H1 (cell line): ENCODE results near the gene HIP1. TPM values are rescaled to one million over a fixed set of nuclear protein-coding genes. Genes with fewer than 3 reads are reported as not detected.

Experiments
- CTCF ChIA-PET: fragments of 300-600 bp; sonication (Branson Sonifier 250); formaldehyde crosslinking; loops from one replicate; lab custom pipeline; 2021; ENCODE audit not compliant: partially characterized antibody; lab: Charles Lee
- POLR2A ChIA-PET: fragments of 300-600 bp; sonication (Branson Sonifier 250); formaldehyde crosslinking; loops from one replicate; lab custom pipeline; 2021; ENCODE audit warnings: inconsistent platforms; ENCODE audit not compliant: partially characterized antibody; lab: Charles Lee
- DNase-seq, 2 experiments: peaks; one replicate each; pipeline versions ENCODE4 v3.0.0 to v3.0.0-alpha.2; 2010 to 2022; ENCODE audit warnings: low spot score in 2 of 2, low read depth in 1 of 2, mixed read lengths in 1 of 2
- FAIRE-seq: peaks from 2 replicates; lab custom pipeline; 2011; peaks lifted over from hg19 to GRCh38; lab: Jason Lieb, UNC
- H2AFZ ChIP-seq: 2 replicates; pipeline ENCODE4 v1.8.1; 2012; ENCODE audit warnings: low read length, inconsistent platforms
- H2AK5ac ChIP-seq: 2 replicates; pipeline ENCODE4 v1.6.1; 2013; ENCODE audit warnings: low read depth, low read length
- H2BK120ac ChIP-seq: replicated peaks from 2 replicates; pipeline ENCODE3; 2013; ENCODE audit warnings: low read depth, low read length, inconsistent platforms
- H2BK12ac ChIP-seq: 2 replicates; pipeline ENCODE4 v1.6.1; 2013; ENCODE audit warnings: low read depth, low read length
- H2BK15ac ChIP-seq: 2 replicates; pipeline ENCODE4 v1.6.1; 2013; ENCODE audit warnings: low read length
- H2BK20ac ChIP-seq: 2 replicates; pipeline ENCODE4 v1.6.1; 2013; ENCODE audit warnings: low read length
- H2BK5ac ChIP-seq: 2 replicates; pipeline ENCODE4 v1.6.1; 2013; ENCODE audit warnings: low read depth, low read length
- H3K14ac ChIP-seq: 2 replicates; pipeline ENCODE4 v1.6.1; 2013; ENCODE audit warnings: inconsistent platforms; ENCODE audit not compliant: insufficient read length
- H3K18ac ChIP-seq: 2 replicates; pipeline ENCODE4 v1.6.1; 2013; ENCODE audit warnings: low read length; ENCODE audit errors: extremely low read depth
- H3K23ac ChIP-seq: 2 replicates; pipeline ENCODE4 v1.6.1; 2013; ENCODE audit warnings: inconsistent platforms; ENCODE audit not compliant: insufficient read length
- H3K23me2 ChIP-seq: 2 replicates; pipeline ENCODE4 v1.6.1; 2013; ENCODE audit warnings: low read depth, low read length
- H3K27ac ChIP-seq: 2 replicates; pipeline ENCODE4 v1.6.1; 2011; ENCODE audit warnings: low read depth, low read length, inconsistent platforms
- H3K27me3 ChIP-seq, 4 experiments: replicated peaks in 1 of 4; 1 replicate in 1 of 4; 2 replicates in 3 of 4; pipeline versions ENCODE4 v1.6.1 to v1.8.1; 2011 to 2013; ENCODE audit warnings: low read length in 3 of 4, mild to moderate bottlenecking in 3 of 4, inconsistent platforms in 2 of 4, mixed read lengths in 2 of 4, moderate library complexity in 1 of 4; ENCODE audit not compliant: control insufficient read depth in 3 of 4, insufficient read depth in 3 of 4; ENCODE audit errors: extremely low read depth in 1 of 4
- H3K36me3 ChIP-seq, 4 experiments: 2 replicates each; pipeline versions ENCODE4 v1.6.1 to v1.8.1; 2011 to 2013; ENCODE audit warnings: mild to moderate bottlenecking in 4 of 4, low read length in 3 of 4, moderate library complexity in 2 of 4, control low read depth in 1 of 4, inconsistent platforms in 1 of 4; ENCODE audit not compliant: insufficient read depth in 4 of 4, control insufficient read depth in 2 of 4
- H3K4ac ChIP-seq: replicated peaks from 2 replicates; pipeline ENCODE3; 2013; ENCODE audit warnings: low read length, low read depth, mixed read lengths, inconsistent platforms; ENCODE audit not compliant: insufficient read length
- H3K4me1 ChIP-seq, 4 experiments: replicated peaks in 1 of 4; 1 replicate in 1 of 4; 2 replicates in 3 of 4; pipeline versions ENCODE4 v1.6.1 to v1.8.1; 2011 to 2013; ENCODE audit warnings: low read length in 3 of 4, inconsistent platforms in 2 of 4, mixed read lengths in 1 of 4; ENCODE audit not compliant: insufficient read depth in 4 of 4, control insufficient read depth in 3 of 4
- H3K4me2 ChIP-seq, 2 experiments: 2 replicates each; pipeline versions ENCODE4 v1.6.1 to v1.8.1; 2011 to 2013; ENCODE audit warnings: low read depth in 2 of 2, low read length in 2 of 2, control low read depth in 1 of 2, inconsistent platforms in 1 of 2, mild to moderate bottlenecking in 1 of 2; ENCODE audit not compliant: insufficient read depth in 1 of 2
- H3K4me3 ChIP-seq, 4 experiments: fragments of 200-600, 300-600 bp in 1 of 4; sonication (generic), shearing (Covaris generic), sonication (Bioruptor Twin) in 1 of 4; 2 replicates each; pipeline versions ENCODE4 v1.5.1 to v1.8.1; 2011 to 2016; ENCODE audit warnings: low read length in 4 of 4, low read depth in 3 of 4, control low read depth in 2 of 4, inconsistent platforms in 2 of 4, mild to moderate bottlenecking in 2 of 4, mixed read lengths in 1 of 4, moderate library complexity in 1 of 4; ENCODE audit not compliant: insufficient read depth in 2 of 4; ENCODE audit errors: extremely low read depth in 1 of 4
- H3K56ac ChIP-seq: replicated peaks from 2 replicates; pipeline ENCODE3; 2013; ENCODE audit warnings: low read depth, mild to moderate bottlenecking, mixed read lengths, low read length, inconsistent platforms; ENCODE audit not compliant: insufficient read length
- H3K79me1 ChIP-seq: 2 replicates; pipeline ENCODE4 v1.6.1; 2013; ENCODE audit warnings: low read depth, low read length, control low read depth
- H3K79me2 ChIP-seq, 2 experiments: 2 replicates each; pipeline versions ENCODE4 v1.6.1 to v1.8.1; 2012 to 2013; ENCODE audit warnings: low read length in 2 of 2, mild to moderate bottlenecking in 2 of 2, inconsistent platforms in 1 of 2; ENCODE audit not compliant: insufficient read depth in 2 of 2, control insufficient read depth in 1 of 2
- H3K9ac ChIP-seq, 4 experiments: replicated peaks in 1 of 4; 1 replicate in 1 of 4; 2 replicates in 3 of 4; pipeline versions ENCODE4 v1.6.1 to v1.8.1; 2011 to 2013; ENCODE audit warnings: low read depth in 3 of 4, low read length in 3 of 4, control low read depth in 2 of 4, mild to moderate bottlenecking in 2 of 4, moderate library complexity in 2 of 4, inconsistent platforms in 1 of 4; ENCODE audit errors: extremely low read depth in 1 of 4
- H3K9me3 ChIP-seq, 2 experiments: 2 replicates each; pipeline versions ENCODE4 v1.6.1 to v1.8.1; 2012 to 2013; ENCODE audit warnings: mild to moderate bottlenecking in 2 of 2, moderate library complexity in 2 of 2, control low read depth in 1 of 2, inconsistent platforms in 1 of 2, low read depth in 1 of 2, low read length in 1 of 2, mixed read lengths in 1 of 2; ENCODE audit not compliant: insufficient read depth in 2 of 2
- H4K20me1 ChIP-seq, 2 experiments: replicated peaks in 1 of 2; 2 replicates each; pipeline versions ENCODE3 to v1.8.1; 2011 to 2013; ENCODE audit warnings: inconsistent platforms in 2 of 2, low read length in 2 of 2, mild to moderate bottlenecking in 1 of 2; ENCODE audit not compliant: insufficient read depth in 2 of 2, control insufficient read depth in 1 of 2
- H4K5ac ChIP-seq: 2 replicates; pipeline ENCODE4 v1.6.1; 2013; ENCODE audit warnings: low read length, low read depth, mixed read lengths, inconsistent platforms; ENCODE audit not compliant: insufficient read length
- H4K8ac ChIP-seq: 2 replicates; pipeline ENCODE4 v1.8.0; 2013; ENCODE audit warnings: mild to moderate bottlenecking, moderate library complexity, low read length, inconsistent platforms; ENCODE audit not compliant: insufficient read depth; ENCODE audit errors: extremely low read depth
- H4K91ac ChIP-seq: replicated peaks from 2 replicates; pipeline ENCODE3; 2013; ENCODE audit warnings: low read length, mixed read lengths, inconsistent platforms; ENCODE audit not compliant: insufficient read length
- BACH1 ChIP-seq: IDR thresholded peaks from 2 replicates; pipeline ENCODE4 v1.6.1; 2012; ENCODE audit warnings: low read length, improper control_type of control experiment
- CTCF ChIP-seq, 3 experiments: IDR thresholded peaks; 1 replicate in 2 of 3; 2 replicates in 1 of 3; pipeline versions ENCODE4 v1.5.1 to v1.6.1; 2011; ENCODE audit warnings: low read length in 3 of 3, mild to moderate bottlenecking in 3 of 3, inconsistent platforms in 2 of 3, low read depth in 1 of 3, moderate library complexity in 1 of 3; ENCODE audit not compliant: insufficient read depth in 1 of 3; ENCODE audit errors: control extremely low read depth in 1 of 3
- FOSL1 ChIP-seq: IDR thresholded peaks from 2 replicates; pipeline ENCODE4 v1.6.1; 2011; ENCODE audit warnings: mild to moderate bottlenecking, low read depth, low read length, moderate library complexity; ENCODE audit not compliant: insufficient read depth
- GTF2F1 ChIP-seq: IDR thresholded peaks from 2 replicates; pipeline ENCODE4 v1.6.1; 2012; ENCODE audit warnings: low read depth, low read length, improper control_type of control experiment, borderline replicate concordance
- MAFK ChIP-seq: IDR thresholded peaks from 2 replicates; pipeline ENCODE4 v1.6.1; 2012; ENCODE audit warnings: low read depth, mild to moderate bottlenecking, improper control_type of control experiment, low read length
- RAD21 ChIP-seq, 2 experiments: IDR thresholded peaks in 1 of 2; conservative IDR thresholded peaks in 1 of 2; 2 replicates each; pipeline ENCODE4 v1.6.1; 2011; ENCODE audit warnings: low read depth in 2 of 2, low read length in 2 of 2, improper control_type of control experiment in 1 of 2, inconsistent platforms in 1 of 2, mild to moderate bottlenecking in 1 of 2, moderate library complexity in 1 of 2
- SIX5 ChIP-seq: IDR thresholded peaks from 2 replicates; pipeline ENCODE4 v1.6.1; 2011; ENCODE audit warnings: mild to moderate bottlenecking, low read depth, low read length
- YY1 ChIP-seq: IDR thresholded peaks from 2 replicates; pipeline ENCODE4 v1.6.1; 2011; ENCODE audit warnings: low read depth, mild to moderate bottlenecking, low read length
- WGBS, 2 experiments: shearing (Covaris generic) in 1 of 2; methylation state at CpG; one replicate each; pipeline versions ENCODE4 v1.1.6 to v1.1.7; 2013 to 2015; ENCODE audit warnings: low lambda C conversion rate in 2 of 2, mixed read lengths in 2 of 2, inconsistent platforms in 1 of 2, low coverage in 1 of 2, missing lambda C conversion rate in 1 of 2; ENCODE audit not compliant: insufficient replicate concordance in 2 of 2, insufficient coverage in 1 of 2, insufficient read length in 1 of 2; ENCODE audit errors: extremely low coverage in 1 of 2, missing lambda C conversion rate in 1 of 2; 5-methylcytosine and 5-hydroxymethylcytosine counted together
- polyA plus RNA-seq, 7 experiments: library from polyadenylated mRNA; depleted of rRNA in 3 of 7; stranded (reverse) in 5 of 7; unstranded in 2 of 7; fragments of >200 nt in 5 of 7; fragments of 200-250 nt in 2 of 7; gene quantifications; 1 replicate in 5 of 7; 2 replicates in 1 of 7; 4 replicates in 1 of 7; pipeline versions ENCODE4 v1.2.1 to v1.2.3, GENCODE V29; 2011 to 2013; ENCODE audit warnings: missing spikeins in 2 of 7, mixed read lengths in 2 of 7
- total RNA-seq: library from RNA; stranded (reverse); fragmentation: NEBNext Ultra II Directional; extraction: Animal tissue kit (Norgen Biotek cat#: 25700); gene quantifications from 2 replicates; pipeline ENCODE4 v1.2.1, GENCODE V29; 2021

The HIP1 gene
- total and polyA plus RNA-seq, 2 of the 8 experiments (the other 6 are each of a cell fraction or from before 2014, with no cell fraction given), result 51.8 to 108 TPM

GRCh38 chr7:75650062-75650461 lies 88.7 kb downstream of the HIP1 start:
- Histone ChIP-seq H3K27ac (no peak overlapping the region), H3K79me1 (no peaks in the 10 kb centered on the region), H3K56ac (no peak overlapping the region), H3K27me3 (no peaks in the 10 kb centered on the region), H3K4me2 (peak overlapping the region in 1 of 2 experiments; percentile 16; a peak in 1 of 4 replicates), H3K18ac (peak overlapping the region; percentile 29; the same call in 1 of the 2 replicates), H4K5ac (no peak overlapping the region), H3K9me3 (no peaks in the 10 kb centered on the region), H2BK15ac (no peak overlapping the region), H4K8ac (no peak overlapping the region), H4K20me1 (peaks cover 0 to 1% of the 10 kb centered on the region in 2 experiments), H2AFZ (no peak overlapping the region), H2BK120ac (no peak overlapping the region), H3K23me2 (no peaks in the 10 kb centered on the region), H2BK5ac (0 out of 2 replicates have a peak overlapping the region, but pooled peaks have one; percentile 49), H3K4ac (no peak overlapping the region), H4K91ac (no peak overlapping the region), H3K4me3 (no peak overlapping the region), H3K79me2 (no peaks in the 10 kb centered on the region), H3K23ac (no peak overlapping the region), H3K14ac (no peak overlapping the region), H3K4me1 (peaks cover 0 to 13% (median 3%) of the 10 kb centered on the region in 4 experiments; a peak in 4 of 7 replicates), H3K36me3 (no peaks in the 10 kb centered on the region), H2BK12ac (no peak overlapping the region), H3K9ac (no peak overlapping the region), H2AK5ac (no peak overlapping the region), H2BK20ac (no peak overlapping the region)
- DNase-seq, result peak in 1 of 2 experiments; percentile 59
- POLR2A ChIA-PET, result interaction anchor here (0.6 to 6.5 kb wide), 6 partner anchors 9 to 652 kb away, joined by 3 to 40 read pairs (median 4); partner anchors contain the start of gene HIP1
- no peak for FAIRE-seq
- TF ChIP-seq YY1 (no peak), SIX5 (no peak), MAFK (peak; percentile 91), RAD21 (IDR thresholded peaks at IDR 0.05 in 1 of 2, conservative IDR thresholded peaks at IDR 0.05 in 1 of 2; ENCODE audit: low read depth in 2 of 2, low read length in 2 of 2) (peak; percentile 24 to 41; a peak in 3 of 4 replicates), FOSL1 (no peak), CTCF (IDR thresholded peaks at IDR 0.05; ENCODE audit: control extremely low read depth in 1 of 3, insufficient read depth in 1 of 3, low read depth in 1 of 3, low read length in 3 of 3) (peak; percentile 7 to 25 (median 7); a peak in 2 of 4 replicates), BACH1 (peak; percentile 48; the same call in 1 of the 2 replicates), GTF2F1 (no peak)
- CTCF ChIA-PET, result interaction anchor here (0.6 to 2.0 kb wide), 13 partner anchors 8 to 370 kb away, joined by 3 to 12 read pairs (median 4); no protein-coding TSS in a partner anchor
- 62% methylated on average over 7 of the region's 7 CpGs; no CpG with 5 or more reads in 1 of the 2 experiments for WGBS, 2 experiments
